Left cardiac atrium (tissue), 2 donors: Measurements from ENCODE around the gene ACAA1. TPM values are rescaled to one million over a fixed set of nuclear protein-coding genes. Genes with fewer than 3 reads are reported as not detected.

Experiments used
- total RNA-seq, 2 donors: library from RNA; stranded (reverse); fragmentation: NEBNext Ultra II Directional; extraction: Animal tissue kit (Norgen Biotek cat#: 25700); gene quantifications; one replicate each; pipeline ENCODE4 v1.2.1, GENCODE V29; 2021
- donor health status: DM: no; HTN: yes; CAD: no; lungs with severe emphysema.
- donor health status: DM: yes; HTN: yes; CAD: no.

ACAA1 gene
- total RNA-seq, 2 donors from 2014 or later = 73.8 to 80.8 TPM

Other genes with a start within 250 kb of the ACAA1 start
- gene VILL, start 146.3 kb downstream of the ACAA1 start, total RNA-seq = 1 to 10 TPM; 6.1 to 6.2 TPM
- gene PLCD1, start 107.5 kb downstream of the ACAA1 start, total RNA-seq = 10 to 100 TPM; 10.8 to 12.3 TPM
- gene DLEC1, start 97.9 kb downstream of the ACAA1 start, total RNA-seq = under 1 TPM; 0.29 to 0.82 TPM
- 10 to 100 TPM; 10.8 to 19.0 TPM for gene MYD88, start 1.5 kb upstream of the ACAA1 start, total RNA-seq
- gene OXSR1, start 28.4 kb upstream of the ACAA1 start, total RNA-seq = 10 to 100 TPM; 21.4 to 35.2 TPM
- gene SLC22A13, start 128.7 kb upstream of the ACAA1 start, total RNA-seq = under 1 TPM; 0.18 to 0.21 TPM
- under 1 TPM; 0.09 to 0.13 TPM for gene SLC22A14, start 145.2 kb upstream of the ACAA1 start, total RNA-seq
- 1 to 10 TPM; 1.6 TPM for gene XYLB, start 209.7 kb upstream of the ACAA1 start, total RNA-seq